Measurements from ENCODE around the gene MMADHC.

MMADHC gene

DNA sequence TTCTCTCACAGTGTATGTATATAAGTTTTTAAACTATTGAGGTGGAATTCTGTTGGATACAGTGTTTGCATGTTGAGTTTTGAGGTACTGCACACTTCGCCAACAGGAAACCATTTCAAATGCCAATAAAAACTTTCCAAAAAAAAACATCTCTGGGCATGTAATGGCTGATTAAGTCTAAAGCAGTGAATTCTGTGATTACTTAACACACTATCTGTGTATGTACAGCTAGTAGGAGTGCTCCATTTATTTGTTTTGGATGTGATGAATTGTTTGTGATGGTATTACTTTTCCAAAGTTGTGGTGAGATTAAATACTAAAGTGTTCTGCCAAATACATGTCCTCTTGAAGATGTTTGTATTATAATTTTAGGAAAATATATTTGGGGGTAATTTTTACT lies 31.1 kb downstream of the MMADHC start:
- H3K27me3 ChIP-seq (ENCODE audit: control insufficient read depth, insufficient read depth, low read length): no peaks in the 10 kb centered on the region
- H3K27ac ChIP-seq (ENCODE audit: low read length): no peak overlapping the region
- DNase-seq (ENCODE audit: low read depth, low spot score): no peak
- H3K4me1 ChIP-seq (ENCODE audit: control insufficient read depth, insufficient read depth, low read length): no peaks in the 10 kb centered on the region
- H3K36me3 ChIP-seq (ENCODE audit: control insufficient read depth, insufficient read depth, low read length): no peaks in the 10 kb centered on the region
- H3K9me3 ChIP-seq (ENCODE audit: control insufficient read depth, insufficient read depth, low read length): no peaks in the 10 kb centered on the region
- H3K4me3 ChIP-seq (ENCODE audit: low read length): no peak overlapping the region
- WGBS (ENCODE audit: insufficient coverage, insufficient read length): no CpG with 5 or more reads among the region's 1 CpG

- no peaks in the 10 kb centered on the region for H3K9me3 ChIP-seq (ENCODE audit: control insufficient read depth, insufficient read depth, low read length)
- no peaks in the 10 kb centered on the region for H3K4me1 ChIP-seq (ENCODE audit: control insufficient read depth, insufficient read depth, low read length)
- H3K36me3 ChIP-seq (ENCODE audit: control insufficient read depth, insufficient read depth, low read length): no peaks in the 10 kb centered on the region
- DNase-seq (ENCODE audit: low read depth, low spot score): no peak
- H3K27ac ChIP-seq (ENCODE audit: low read length): no peak overlapping the region
- H3K4me3 ChIP-seq (ENCODE audit: low read length): no peak overlapping the region
- H3K27me3 ChIP-seq (ENCODE audit: control insufficient read depth, insufficient read depth, low read length): no peaks in the 10 kb centered on the region
- no CpG with 5 or more reads among the region's 2 CpGs for WGBS (ENCODE audit: insufficient coverage, insufficient read length)
These were observed 34.7 kb downstream of the MMADHC start for GRCh38 chr2:149552830-149553229.

DNA sequence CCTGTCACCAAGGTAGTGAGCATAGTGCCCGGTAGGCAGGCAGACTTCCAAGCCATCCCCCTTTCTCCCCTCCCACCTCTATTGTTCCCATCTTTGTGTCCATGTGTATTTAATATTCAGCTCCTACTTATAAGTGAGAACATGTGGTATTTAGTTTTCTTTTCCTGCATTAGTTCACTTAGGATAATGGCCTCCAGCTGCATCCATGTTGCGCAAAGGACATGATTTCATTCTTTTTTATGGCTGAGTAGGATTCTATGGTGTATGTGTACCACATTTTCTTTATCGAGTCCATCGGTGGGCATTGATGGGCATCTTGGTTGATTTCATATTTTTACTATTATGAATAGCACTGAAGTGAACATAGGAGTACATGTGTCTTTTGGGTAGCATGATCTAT lies 35.3 kb downstream of the MMADHC start:
- H3K27ac ChIP-seq (ENCODE audit: low read length): no peak overlapping the region
- no peaks in the 10 kb centered on the region for H3K36me3 ChIP-seq (ENCODE audit: control insufficient read depth, insufficient read depth, low read length)
- no peaks in the 10 kb centered on the region for H3K4me1 ChIP-seq (ENCODE audit: control insufficient read depth, insufficient read depth, low read length)
- no peak for DNase-seq (ENCODE audit: low read depth, low spot score)
- no peaks in the 10 kb centered on the region for H3K9me3 ChIP-seq (ENCODE audit: control insufficient read depth, insufficient read depth, low read length)
- H3K4me3 ChIP-seq (ENCODE audit: low read length): no peak overlapping the region
- no peaks in the 10 kb centered on the region for H3K27me3 ChIP-seq (ENCODE audit: control insufficient read depth, insufficient read depth, low read length)
- WGBS (ENCODE audit: insufficient coverage, insufficient read length): no CpG with 5 or more reads among the region's 4 CpGs

GRCh38 chr2:149544692-149545091 lies 42.9 kb downstream of the MMADHC start:
- Histone ChIP-seq H3K9me3 (ENCODE audit: control insufficient read depth, insufficient read depth, low read length) (no peaks in the 10 kb centered on the region), H3K27ac (ENCODE audit: low read length) (no peak overlapping the region), H3K27me3 (ENCODE audit: control insufficient read depth, insufficient read depth, low read length) (no peaks in the 10 kb centered on the region), H3K4me1 (ENCODE audit: control insufficient read depth, insufficient read depth, low read length) (no peaks in the 10 kb centered on the region), H3K4me3 (ENCODE audit: low read length) (no peak overlapping the region), H3K36me3 (ENCODE audit: control insufficient read depth, insufficient read depth, low read length) (no peaks in the 10 kb centered on the region)
- WGBS (ENCODE audit: insufficient coverage, insufficient read length): no CpG with 5 or more reads among the region's 1 CpG
- DNase-seq (ENCODE audit: low read depth, low spot score): no peak

DNA sequence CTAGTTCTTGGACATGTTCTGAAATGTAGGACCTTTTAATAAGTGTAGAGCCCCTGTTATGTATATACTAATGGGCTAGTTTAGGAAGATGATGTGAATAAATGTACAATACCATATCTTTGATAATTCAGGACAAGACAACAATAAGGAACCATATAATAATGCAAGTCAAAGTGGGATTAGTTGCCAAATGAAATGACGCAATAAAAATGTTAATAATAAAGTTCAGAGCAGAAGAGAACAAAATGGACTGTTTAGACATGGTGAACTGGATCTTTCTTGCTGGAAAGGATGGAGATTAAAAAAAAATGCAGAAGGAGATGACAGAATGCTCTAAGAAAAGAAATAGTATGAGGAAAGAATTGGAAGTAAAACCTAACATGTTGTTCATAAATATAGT lies 43.7 kb downstream of the MMADHC start:
- no CpG with 5 or more reads among the region's 1 CpG for WGBS (ENCODE audit: insufficient coverage, insufficient read length)
- DNase-seq (ENCODE audit: low read depth, low spot score): no peak

DNA sequence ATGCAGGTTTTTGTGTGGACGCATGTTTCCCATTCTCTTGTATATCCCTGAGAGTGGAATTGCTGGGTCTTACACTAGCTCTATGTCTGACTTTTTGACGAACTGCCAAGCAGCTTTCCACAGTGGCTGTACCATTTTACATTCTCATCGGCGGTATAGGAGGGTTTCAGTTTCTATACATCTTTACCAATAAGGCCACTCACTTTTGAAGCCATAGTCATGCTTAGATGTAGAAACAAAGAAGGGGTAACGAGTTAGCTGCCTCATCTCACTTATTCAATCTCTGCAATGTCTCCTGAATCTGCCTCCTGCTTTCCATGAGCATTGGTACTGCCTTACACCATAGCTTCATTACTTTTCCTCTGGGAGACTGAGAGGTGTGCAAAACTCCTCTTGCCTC lies 47.4 kb downstream of the MMADHC start:
- Histone ChIP-seq H3K4me1 (ENCODE audit: control insufficient read depth, insufficient read depth, low read length) (no peaks in the 10 kb centered on the region), H3K36me3 (ENCODE audit: control insufficient read depth, insufficient read depth, low read length) (no peaks in the 10 kb centered on the region), H3K27me3 (ENCODE audit: control insufficient read depth, insufficient read depth, low read length) (no peaks in the 10 kb centered on the region), H3K4me3 (ENCODE audit: low read length) (no peak overlapping the region), H3K9me3 (ENCODE audit: control insufficient read depth, insufficient read depth, low read length) (no peaks in the 10 kb centered on the region), H3K27ac (ENCODE audit: low read length) (no peak overlapping the region)
- no peak for DNase-seq (ENCODE audit: low read depth, low spot score)
- no CpG with 5 or more reads among the region's 5 CpGs for WGBS (ENCODE audit: insufficient coverage, insufficient read length)

More for the DNA sequence above, 43.7 kb downstream of the MMADHC start:
- no peaks in the 10 kb centered on the region for H3K27me3 ChIP-seq (ENCODE audit: control insufficient read depth, insufficient read depth, low read length)
- H3K9me3 ChIP-seq (ENCODE audit: control insufficient read depth, insufficient read depth, low read length): no peaks in the 10 kb centered on the region
- no peak overlapping the region for H3K27ac ChIP-seq (ENCODE audit: low read length)
- no peaks in the 10 kb centered on the region for H3K36me3 ChIP-seq (ENCODE audit: control insufficient read depth, insufficient read depth, low read length)
- H3K4me3 ChIP-seq (ENCODE audit: low read length): no peak overlapping the region
- no peaks in the 10 kb centered on the region for H3K4me1 ChIP-seq (ENCODE audit: control insufficient read depth, insufficient read depth, low read length)

GRCh38 chr2:149538138-149538833 lies 49.3 kb downstream of the MMADHC start:
- no CpG with 5 or more reads among the region's 8 CpGs for WGBS (ENCODE audit: insufficient coverage, insufficient read length)
- Histone ChIP-seq H3K4me3 (ENCODE audit: low read length) (no peak overlapping the region), H3K36me3 (ENCODE audit: control insufficient read depth, insufficient read depth, low read length) (no peaks in the 10 kb centered on the region), H3K9me3 (ENCODE audit: control insufficient read depth, insufficient read depth, low read length) (no peaks in the 10 kb centered on the region), H3K4me1 (ENCODE audit: control insufficient read depth, insufficient read depth, low read length) (no peaks in the 10 kb centered on the region), H3K27me3 (ENCODE audit: control insufficient read depth, insufficient read depth, low read length) (no peaks in the 10 kb centered on the region), H3K27ac (ENCODE audit: low read length) (no peak overlapping the region)
- no peak for DNase-seq (ENCODE audit: low read depth, low spot score)

- Histone ChIP-seq H3K27me3 (ENCODE audit: control insufficient read depth, insufficient read depth, low read length) (no peaks in the 10 kb centered on the region), H3K27ac (ENCODE audit: low read length) (no peak overlapping the region), H3K4me3 (ENCODE audit: low read length) (no peak overlapping the region), H3K36me3 (ENCODE audit: control insufficient read depth, insufficient read depth, low read length) (no peaks in the 10 kb centered on the region), H3K9me3 (ENCODE audit: control insufficient read depth, insufficient read depth, low read length) (no peaks in the 10 kb centered on the region), H3K4me1 (ENCODE audit: control insufficient read depth, insufficient read depth, low read length) (no peaks in the 10 kb centered on the region)
- WGBS (ENCODE audit: insufficient coverage, insufficient read length): no CpG with 5 or more reads among the region's 1 CpG
- DNase-seq (ENCODE audit: low read depth, low spot score): no peak
These were observed 50.4 kb downstream of the MMADHC start for GRCh38 chr2:149537092-149537726.

GRCh38 chr2:149536649-149537048 lies 50.9 kb downstream of the MMADHC start:
- no peaks in the 10 kb centered on the region for H3K36me3 ChIP-seq (ENCODE audit: control insufficient read depth, insufficient read depth, low read length)
- H3K9me3 ChIP-seq (ENCODE audit: control insufficient read depth, insufficient read depth, low read length): no peaks in the 10 kb centered on the region
- no peak overlapping the region for H3K27ac ChIP-seq (ENCODE audit: low read length)
- H3K4me1 ChIP-seq (ENCODE audit: control insufficient read depth, insufficient read depth, low read length): no peaks in the 10 kb centered on the region
- H3K27me3 ChIP-seq (ENCODE audit: control insufficient read depth, insufficient read depth, low read length): no peaks in the 10 kb centered on the region
- H3K4me3 ChIP-seq (ENCODE audit: low read length): no peak overlapping the region
- no peak for DNase-seq (ENCODE audit: low read depth, low spot score)

- H3K27me3 ChIP-seq (ENCODE audit: control insufficient read depth, insufficient read depth, low read length): no peaks in the 10 kb centered on the region
- no CpG with 5 or more reads among the region's 7 CpGs for WGBS (ENCODE audit: insufficient coverage, insufficient read length)
These were observed 52.9 kb downstream of the MMADHC start for GRCh38 chr2:149534674-149535073.

DNA sequence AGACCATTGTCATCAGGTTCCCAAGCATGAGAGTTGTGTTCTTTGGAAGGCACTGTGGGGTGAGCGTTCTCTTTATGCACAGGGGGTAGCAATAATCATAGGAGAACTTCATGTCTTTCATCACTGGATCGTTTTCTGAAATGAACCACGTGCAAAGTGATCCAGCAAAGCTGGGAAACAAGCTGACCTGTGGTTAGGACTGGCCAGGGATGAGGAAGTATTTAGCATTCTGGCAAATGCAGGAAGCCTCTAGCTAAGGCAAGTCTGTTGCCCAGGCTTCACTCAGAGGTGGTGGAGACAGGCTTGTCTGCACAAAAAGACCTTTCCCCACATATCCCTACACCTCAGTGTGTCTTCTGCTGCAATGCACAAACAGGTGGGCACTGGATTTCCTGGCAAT lies 58.6 kb downstream of the MMADHC start:
- no CpG with 5 or more reads among the region's 3 CpGs for WGBS (ENCODE audit: insufficient coverage, insufficient read length)
- H3K36me3 ChIP-seq (ENCODE audit: control insufficient read depth, insufficient read depth, low read length): no peaks in the 10 kb centered on the region
- no peaks in the 10 kb centered on the region for H3K27me3 ChIP-seq (ENCODE audit: control insufficient read depth, insufficient read depth, low read length)
- H3K27ac ChIP-seq (ENCODE audit: low read length): no peak overlapping the region
- H3K4me1 ChIP-seq (ENCODE audit: control insufficient read depth, insufficient read depth, low read length): no peaks in the 10 kb centered on the region
- DNase-seq (ENCODE audit: low read depth, low spot score): no peak
- no peak overlapping the region for H3K4me3 ChIP-seq (ENCODE audit: low read length)
- no peaks in the 10 kb centered on the region for H3K9me3 ChIP-seq (ENCODE audit: control insufficient read depth, insufficient read depth, low read length)

More at GRCh38 chr2:149534674-149535073, 52.9 kb downstream of the MMADHC start:
- Histone ChIP-seq H3K36me3 (ENCODE audit: control insufficient read depth, insufficient read depth, low read length) (no peaks in the 10 kb centered on the region), H3K9me3 (ENCODE audit: control insufficient read depth, insufficient read depth, low read length) (no peaks in the 10 kb centered on the region), H3K4me3 (ENCODE audit: low read length) (no peak overlapping the region), H3K4me1 (ENCODE audit: control insufficient read depth, insufficient read depth, low read length) (no peaks in the 10 kb centered on the region), H3K27ac (ENCODE audit: low read length) (no peak overlapping the region)
- no peak for DNase-seq (ENCODE audit: low read depth, low spot score)
